Measurements from ENCODE around the gene MYNN. TPM values are rescaled to one million over a fixed set of nuclear protein-coding genes. Genes with fewer than 3 reads are reported as not detected.
A peak's percentile ranks its signal among the peaks of the same experiment; 100 is the strongest.

MYNN gene
- total and polyA plus RNA-seq, 4 donors = 4.2 to 11.6 (median 9.1) TPM

DNA sequence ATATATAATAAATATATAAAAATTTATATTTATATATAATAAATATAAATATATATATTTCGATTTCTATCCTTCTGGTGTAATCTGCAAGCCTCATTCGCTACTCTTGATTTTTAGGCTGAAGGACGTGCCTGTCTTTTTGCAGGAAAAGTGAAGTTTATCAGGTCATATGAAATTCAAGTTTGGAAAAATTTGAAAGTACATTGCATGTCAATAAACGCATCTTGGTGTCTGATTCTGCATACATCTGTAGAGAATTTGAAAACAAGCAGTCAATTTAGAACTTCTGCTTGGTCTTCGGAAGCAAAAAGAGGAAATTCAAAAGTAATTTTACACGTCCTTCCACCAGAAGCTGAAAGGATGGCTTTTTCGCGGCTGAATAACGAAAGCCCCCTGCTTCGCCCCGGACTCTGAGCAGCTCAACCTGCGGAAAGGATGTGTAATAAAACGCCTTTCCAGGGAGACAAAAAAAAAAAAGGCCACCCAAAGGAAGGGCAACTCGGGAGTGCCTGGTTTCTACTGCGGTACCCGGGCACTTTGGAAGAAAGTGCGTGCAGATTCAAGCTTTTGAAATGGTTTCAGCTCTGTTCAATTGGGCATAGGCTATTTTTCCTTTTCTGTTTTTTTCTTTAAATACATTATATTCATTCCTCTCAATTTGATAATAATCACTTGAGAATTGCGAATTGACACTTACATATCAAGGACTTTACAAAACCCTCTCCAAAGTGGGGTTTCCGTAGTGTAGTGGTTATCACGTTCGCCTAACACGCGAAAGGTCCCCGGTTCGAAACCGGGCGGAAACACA is 1.5 kb upstream of the MYNN start:
- TF ChIP-seq JUND (IDR thresholded peaks at IDR 0.05) (peak in 1 of 2 donors; percentile 20), REST (IDR thresholded peaks at IDR 0.05) (no peak), ATF3 (IDR thresholded peaks at IDR 0.05) (peak; percentile 100), SP1 (IDR thresholded peaks at IDR 0.05) (peak; percentile 10), YY1 (IDR thresholded peaks at IDR 0.05) (peak; percentile 50), HNF4A (conservative IDR thresholded peaks at IDR 0.05) (no peak), CTCF (IDR thresholded peaks at IDR 0.05; ENCODE audit: low read depth, low read length, missing input control) (no peak), TAF1 (conservative IDR thresholded peaks at IDR 0.05) (no peak)
- under 1% methylated on average over 27 of the region's 27 CpGs for WGBS
- peak overlapping the region; percentile 68 to 99 (median 74) for H3K4me3 ChIP-seq (ENCODE audit: low read depth in 1 of 3, low read length in 3 of 3)
- peaks cover 0 to 37% (median 19%) of the 10 kb centered on the region in 4 donors for H3K4me1 ChIP-seq (ENCODE audit: control insufficient read depth in 4 of 4, insufficient read depth in 4 of 4, low read length in 3 of 4)
- peak overlapping the region; percentile 78 to 94 for H3K9ac ChIP-seq (ENCODE audit: low read depth in 1 of 2, low read length in 2 of 2)
- H3K9me3 ChIP-seq (ENCODE audit: control insufficient read depth in 4 of 4, low read length in 3 of 4) = no peaks in the 10 kb centered on the region
- H3K27ac ChIP-seq (ENCODE audit: low read depth in 1 of 2, low read length in 2 of 2) = peak overlapping the region; percentile 99 to 100
- peak; percentile 71 for DNase-seq (ENCODE audit: low spot score)
- peaks cover 1 to 11% (median 5%) of the 10 kb centered on the region in 4 donors for H3K36me3 ChIP-seq (ENCODE audit: control insufficient read depth in 4 of 4, insufficient read depth in 3 of 4, low read depth in 1 of 4, low read length in 3 of 4)
- H3K27me3 ChIP-seq (ENCODE audit: control insufficient read depth in 4 of 4, insufficient read depth in 4 of 4, low read length in 3 of 4) = no peaks in the 10 kb centered on the region

GRCh38 chr3:169772305-169772896 is 795 bp upstream of the MYNN start:
- H3K27me3 ChIP-seq (ENCODE audit: control insufficient read depth in 4 of 4, insufficient read depth in 4 of 4, low read length in 3 of 4) = no peaks in the 10 kb centered on the region
- peak overlapping the region; percentile 99 to 100 for H3K27ac ChIP-seq (ENCODE audit: low read depth in 1 of 2, low read length in 2 of 2)
- WGBS = under 1% methylated on average over 15 of the region's 15 CpGs

More at GRCh38 chr3:169772305-169772896, 795 bp upstream of the MYNN start:
- H3K9me3 ChIP-seq (ENCODE audit: control insufficient read depth in 4 of 4, low read length in 3 of 4) = no peaks in the 10 kb centered on the region
- H3K4me3 ChIP-seq (ENCODE audit: low read depth in 1 of 3, low read length in 3 of 3) = peak overlapping the region; percentile 68 to 99 (median 74)
- H3K36me3 ChIP-seq (ENCODE audit: control insufficient read depth in 4 of 4, insufficient read depth in 3 of 4, low read depth in 1 of 4, low read length in 3 of 4) = peaks cover 1 to 15% (median 6%) of the 10 kb centered on the region in 4 donors
- TF ChIP-seq MAX (IDR thresholded peaks at IDR 0.05) (peak; percentile 93), RXRA (IDR thresholded peaks at IDR 0.05) (no peak), JUND (IDR thresholded peaks at IDR 0.05) (peak in 1 of 2 donors; percentile 3), SP1 (IDR thresholded peaks at IDR 0.05) (no peak)
- TF ChIP-seq, protein P1, sequence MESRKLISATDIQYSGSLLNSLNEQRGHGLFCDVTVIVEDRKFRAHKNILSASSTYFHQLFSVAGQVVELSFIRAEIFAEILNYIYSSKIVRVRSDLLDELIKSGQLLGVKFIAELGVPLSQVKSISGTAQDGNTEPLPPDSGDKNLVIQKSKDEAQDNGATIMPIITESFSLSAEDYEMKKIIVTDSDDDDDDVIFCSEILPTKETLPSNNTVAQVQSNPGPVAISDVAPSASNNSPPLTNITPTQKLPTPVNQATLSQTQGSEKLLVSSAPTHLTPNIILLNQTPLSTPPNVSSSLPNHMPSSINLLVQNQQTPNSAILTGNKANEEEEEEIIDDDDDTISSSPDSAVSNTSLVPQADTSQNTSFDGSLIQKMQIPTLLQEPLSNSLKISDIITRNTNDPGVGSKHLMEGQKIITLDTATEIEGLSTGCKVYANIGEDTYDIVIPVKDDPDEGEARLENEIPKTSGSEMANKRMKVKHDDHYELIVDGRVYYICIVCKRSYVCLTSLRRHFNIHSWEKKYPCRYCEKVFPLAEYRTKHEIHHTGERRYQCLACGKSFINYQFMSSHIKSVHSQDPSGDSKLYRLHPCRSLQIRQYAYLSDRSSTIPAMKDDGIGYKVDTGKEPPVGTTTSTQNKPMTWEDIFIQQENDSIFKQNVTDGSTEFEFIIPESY (IDR thresholded peaks at IDR 0.05) = peak; percentile 32
- H3K9ac ChIP-seq (ENCODE audit: low read depth in 1 of 2, low read length in 2 of 2) = peak overlapping the region; percentile 79 to 94
- peaks cover 0 to 37% (median 19%) of the 10 kb centered on the region in 4 donors for H3K4me1 ChIP-seq (ENCODE audit: control insufficient read depth in 4 of 4, insufficient read depth in 4 of 4, low read length in 3 of 4)
- peak; percentile 73 for DNase-seq (ENCODE audit: low spot score)

All from liver (tissue), 9 donors.